RWPE1 (cell line): Measurements from ENCODE around the gene TNFRSF14.

Experiments
- CTCF ChIA-PET: fragments of 350-600 bp; sonication (Branson Sonifier 250); formaldehyde crosslinking; extraction: SDS; loops from one replicate; lab custom pipeline; 2021; lab: Yijun Ruan, JAX
- POLR2A ChIA-PET: fragments of 400-600 bp; formaldehyde crosslinking; extraction: SDS; loops from one replicate; lab custom pipeline; 2020; ENCODE audit warnings: antibody characterized with exemption; ENCODE audit not compliant: low non-redundant PET; lab: Yijun Ruan, JAX
- DNase-seq: peaks from one replicate; pipeline ENCODE4 v3.0.0; 2012; ENCODE audit warnings: low spot score
- H3K27ac ChIP-seq: fragments of 450-650 bp; 2 replicates; pipeline ENCODE4 v1.5.1; 2017
- TF ChIP-seq, protein P1 (sequence below): fragments of 450-650 bp; conservative IDR thresholded peaks from 2 replicates; pipeline ENCODE4 v1.5.1; 2017; ENCODE audit warnings: low read depth, mild to moderate bottlenecking

Gene TNFRSF14

DNA sequence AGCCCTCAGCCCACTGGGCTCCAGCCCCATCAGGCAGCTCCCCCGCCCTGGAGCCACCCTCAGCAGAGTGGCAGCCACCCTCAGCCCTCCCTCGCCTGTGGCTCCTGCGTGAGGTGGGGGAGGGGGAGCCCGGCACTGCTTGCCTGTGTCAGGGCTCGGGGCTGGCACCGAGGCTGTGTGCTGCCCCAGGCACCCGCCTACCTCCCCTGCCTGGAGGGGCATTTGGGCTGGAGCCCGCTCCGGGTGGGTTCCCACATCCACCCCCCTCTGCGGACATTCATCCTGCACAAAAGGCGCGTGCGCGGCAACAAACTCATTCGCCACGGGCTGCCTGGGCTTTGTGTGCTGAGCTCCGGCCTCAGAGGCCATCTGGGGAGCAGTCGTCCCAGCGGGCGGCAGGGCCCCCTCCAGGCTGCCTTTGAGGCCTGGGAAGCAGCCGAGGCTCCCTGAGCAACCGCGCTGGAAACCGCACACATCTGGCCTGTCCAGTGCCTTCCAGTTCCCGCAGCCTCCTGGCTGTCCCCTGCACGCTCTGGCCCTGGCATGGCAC is 12.6 kb upstream of the TNFRSF14 start:
- POLR2A ChIA-PET, result interaction anchor here (0.5 kb wide), 1 partner anchor 17 kb away, joined by 3 read pairs; the partner anchor contains the start of gene PANK4
- peak overlapping the region; percentile 83 for H3K27ac ChIP-seq
- TF ChIP-seq, protein P1, sequence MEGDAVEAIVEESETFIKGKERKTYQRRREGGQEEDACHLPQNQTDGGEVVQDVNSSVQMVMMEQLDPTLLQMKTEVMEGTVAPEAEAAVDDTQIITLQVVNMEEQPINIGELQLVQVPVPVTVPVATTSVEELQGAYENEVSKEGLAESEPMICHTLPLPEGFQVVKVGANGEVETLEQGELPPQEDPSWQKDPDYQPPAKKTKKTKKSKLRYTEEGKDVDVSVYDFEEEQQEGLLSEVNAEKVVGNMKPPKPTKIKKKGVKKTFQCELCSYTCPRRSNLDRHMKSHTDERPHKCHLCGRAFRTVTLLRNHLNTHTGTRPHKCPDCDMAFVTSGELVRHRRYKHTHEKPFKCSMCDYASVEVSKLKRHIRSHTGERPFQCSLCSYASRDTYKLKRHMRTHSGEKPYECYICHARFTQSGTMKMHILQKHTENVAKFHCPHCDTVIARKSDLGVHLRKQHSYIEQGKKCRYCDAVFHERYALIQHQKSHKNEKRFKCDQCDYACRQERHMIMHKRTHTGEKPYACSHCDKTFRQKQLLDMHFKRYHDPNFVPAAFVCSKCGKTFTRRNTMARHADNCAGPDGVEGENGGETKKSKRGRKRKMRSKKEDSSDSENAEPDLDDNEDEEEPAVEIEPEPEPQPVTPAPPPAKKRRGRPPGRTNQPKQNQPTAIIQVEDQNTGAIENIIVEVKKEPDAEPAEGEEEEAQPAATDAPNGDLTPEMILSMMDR, result no peak
- CTCF ChIA-PET, result interaction anchor here (1.7 kb wide), 1 partner anchor 11 kb away, joined by 6 read pairs; no protein-coding TSS in a partner anchor
- DNase-seq, result no peak

DNA sequence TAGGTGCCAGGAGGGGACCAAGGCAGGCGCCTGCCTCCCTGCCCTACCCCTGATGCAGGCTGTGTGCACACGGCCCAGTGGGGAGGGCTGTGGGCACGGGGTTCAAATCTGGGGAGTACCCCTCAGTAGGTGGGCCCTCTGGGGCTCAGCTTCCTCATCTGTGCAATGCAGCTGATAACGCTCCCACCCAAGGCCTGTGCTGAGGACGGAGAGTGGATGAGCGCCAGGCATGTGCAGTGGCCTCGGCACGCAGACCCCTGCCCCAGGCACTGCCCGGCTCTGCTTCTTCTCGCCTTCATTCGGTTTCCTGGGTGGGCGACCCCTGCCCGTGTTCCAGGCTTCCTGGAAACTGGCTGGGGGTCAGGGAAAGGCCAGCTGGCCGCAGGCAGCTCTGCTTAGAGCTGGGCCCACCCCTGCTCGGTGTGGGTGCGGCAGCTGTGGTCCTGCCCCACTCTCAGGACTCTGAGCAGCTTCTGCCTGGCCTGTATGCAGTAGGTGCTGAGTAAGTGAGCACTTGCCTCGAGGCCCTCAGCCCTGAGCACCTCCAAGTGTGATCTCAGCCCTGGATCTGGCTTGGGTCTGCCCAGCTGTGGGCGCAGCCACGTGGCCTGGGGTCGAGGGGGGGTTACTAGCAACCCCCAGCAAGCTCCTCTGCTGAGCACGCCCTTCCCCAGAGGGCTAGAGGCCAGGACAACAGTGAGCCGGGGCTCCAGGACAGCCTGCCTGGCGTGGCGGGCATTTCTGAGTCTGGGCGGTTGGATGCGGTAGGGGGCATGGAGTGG is 11.9 kb upstream of the TNFRSF14 start:
- DNase-seq, result no peak
- TF ChIP-seq, protein P1, result no peak
- POLR2A ChIA-PET, result interaction anchor here (0.5 to 0.6 kb wide), 2 partner anchors 18 to 353 kb away, joined by 3 to 5 read pairs; partner anchors contain the start of gene PANK4
- H3K27ac ChIP-seq, result peak overlapping the region; percentile 83
- CTCF ChIA-PET, result interaction anchor here (1.7 kb wide), 1 partner anchor 12 kb away, joined by 6 read pairs; no protein-coding TSS in a partner anchor

GRCh38 chr1:2544875-2545640 is 11.1 kb upstream of the TNFRSF14 start:
- ChIA-PET CTCF (no interaction called here), POLR2A (no interaction called here)
- peak overlapping the region; percentile 83 for H3K27ac ChIP-seq

DNA sequence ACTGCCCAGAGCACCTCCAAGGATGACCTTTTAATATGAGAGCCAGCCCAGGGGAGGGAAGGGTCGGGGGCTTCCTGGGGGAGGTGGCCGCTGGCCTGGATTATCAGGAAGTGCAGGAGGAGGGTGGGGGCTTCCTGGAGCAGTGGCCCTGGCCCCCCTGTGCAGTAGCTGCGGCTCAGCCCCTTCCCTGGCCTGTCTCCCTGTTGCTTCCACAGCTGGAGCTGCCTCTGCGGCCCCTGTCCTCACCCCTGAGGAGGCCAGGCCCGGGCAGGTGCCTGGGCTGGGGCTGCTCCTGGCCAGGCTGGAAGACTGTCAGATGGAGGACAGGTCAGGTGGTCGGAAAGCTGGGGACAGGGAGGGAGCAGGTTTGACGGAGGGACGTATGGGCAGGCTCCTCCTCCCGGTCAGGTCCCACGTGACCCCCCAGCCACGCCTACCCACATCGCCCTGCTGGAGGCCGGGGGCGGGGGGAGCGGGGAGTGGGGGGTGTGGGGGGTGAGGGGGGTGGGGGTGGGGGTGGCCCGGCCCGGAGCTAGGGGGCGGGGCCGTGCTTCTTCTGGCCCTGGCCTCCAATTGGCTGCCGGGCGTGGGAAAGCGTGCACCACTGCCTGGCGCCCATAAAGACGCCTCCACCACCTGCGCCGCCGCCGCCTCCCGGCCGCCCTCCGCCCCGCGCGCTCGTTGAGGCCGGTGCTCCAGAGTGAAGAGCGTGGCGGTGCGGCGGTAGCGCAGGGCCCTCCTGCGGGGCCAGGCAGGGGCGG is 10.2 kb upstream of the TNFRSF14 start:
- H3K27ac ChIP-seq, result peak overlapping the region; percentile 83
- POLR2A ChIA-PET, result no interaction called here
- DNase-seq, result peak; percentile 94
- TF ChIP-seq, protein P1, result no peak
- CTCF ChIA-PET, result interaction anchor here (0.6 kb wide), 1 partner anchor 75 kb away, joined by 3 read pairs; no protein-coding TSS in a partner anchor

More at GRCh38 chr1:2544875-2545640, 11.1 kb upstream of the TNFRSF14 start:
- no peak for DNase-seq
- TF ChIP-seq, protein P1, result no peak

- DNase-seq, result peak; percentile 90
- ChIA-PET CTCF (interaction anchor here (0.6 to 1.2 kb wide), 7 partner anchors 13 to 132 kb away, joined by 3 to 5 read pairs (median 4); partner anchors contain the start of gene HES5), POLR2A (no interaction called here)
- peak overlapping the region; percentile 83 for H3K27ac ChIP-seq
- TF ChIP-seq, protein P1, result no peak
Measured at GRCh38 chr1:2546515-2547209, 9.5 kb upstream of the TNFRSF14 start.
